ENCODE measurements around the gene PEX7. TPM values are rescaled to one million over a fixed set of nuclear protein-coding genes. Genes with fewer than 3 reads are reported as not detected.
"Not testable (repeated sequence)": the region's sequence is repeated elsewhere in the genome, so short reads cannot be mapped to it uniquely, and the experiment has no call there.

Gene PEX7
- total RNA-seq, 1 experiment from 2014 or later, result 9.7 TPM

DNA sequence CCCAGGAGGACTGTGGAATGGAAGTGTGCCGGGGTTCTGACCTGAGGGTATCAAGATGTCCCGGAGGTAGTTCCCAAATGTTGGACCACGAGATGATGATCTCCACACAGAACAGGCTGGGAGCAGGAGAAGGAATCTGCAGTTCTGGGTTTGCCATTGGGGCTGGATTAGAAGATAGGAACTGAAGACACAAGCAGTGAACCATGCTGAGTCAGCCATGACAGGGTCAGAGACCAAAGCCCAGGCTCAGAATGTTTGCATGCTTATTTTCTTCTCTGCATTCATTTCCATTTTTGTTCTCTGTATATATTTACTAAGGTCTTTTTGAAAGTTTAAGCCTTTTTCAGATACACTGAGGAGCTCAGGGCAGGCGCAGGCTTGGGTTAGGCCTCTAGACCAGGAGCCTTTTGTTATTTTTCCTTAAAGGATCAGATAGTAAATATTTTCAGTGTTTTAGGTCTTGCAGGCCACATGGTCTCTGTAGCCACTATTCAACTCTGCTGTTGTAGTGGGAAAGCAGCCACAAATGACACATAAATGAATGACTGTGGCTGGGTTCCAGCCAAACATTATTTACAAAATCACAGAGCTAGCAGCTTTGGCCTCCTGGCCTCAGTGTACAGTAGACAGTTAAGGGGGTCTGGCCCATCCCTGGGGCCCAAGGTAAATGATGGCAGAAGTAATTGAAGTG is 128.2 kb downstream of the PEX7 start:
- DNase-seq (ENCODE audit: low read depth), result no peak

DNA sequence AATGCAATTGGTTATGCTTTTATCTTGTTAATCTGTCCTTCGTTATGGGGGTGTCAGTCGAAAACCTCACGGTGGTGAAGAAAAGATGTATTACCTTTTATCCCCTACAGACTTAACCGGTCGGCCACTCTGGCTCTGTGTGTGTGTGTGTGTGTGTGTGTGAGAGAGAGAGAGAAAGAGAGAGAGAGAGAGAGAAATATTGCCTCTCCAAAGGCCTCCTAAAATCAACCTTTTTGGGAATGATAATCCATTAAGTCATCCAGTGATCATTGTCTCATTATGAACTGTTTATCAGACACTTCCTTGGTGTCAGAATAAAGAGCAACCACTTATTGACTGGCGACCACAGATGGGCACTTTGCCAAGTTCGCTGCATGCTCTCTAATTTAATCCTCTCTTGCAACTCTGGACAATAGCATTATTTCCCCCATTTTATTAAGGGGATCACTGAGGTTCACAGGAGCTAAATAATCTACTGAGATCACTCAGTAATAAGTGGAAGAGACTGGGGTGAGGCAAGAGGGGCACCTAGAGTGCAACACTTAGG is 130.4 kb downstream of the PEX7 start:
- no peak for DNase-seq (ENCODE audit: low read depth)

DNA sequence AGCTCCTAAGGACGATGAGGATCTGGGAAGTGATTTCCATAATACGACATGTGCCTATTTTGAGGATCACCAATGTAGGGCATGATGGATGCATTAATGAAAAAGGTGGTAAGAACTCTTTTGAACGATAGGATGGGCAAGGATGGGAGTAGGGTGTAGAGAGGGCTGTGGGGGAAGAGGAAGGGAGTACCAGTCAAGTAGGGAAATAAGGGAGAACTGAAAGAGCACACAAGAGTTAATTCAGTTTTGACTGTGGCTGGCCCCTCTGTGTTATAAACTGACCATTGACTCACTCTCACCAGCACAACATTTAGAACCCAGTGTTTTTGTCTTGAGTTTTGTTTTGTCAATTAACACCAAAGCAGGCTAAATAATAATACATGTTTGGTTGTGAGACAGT is 132.7 kb downstream of the PEX7 start:
- no peak for DNase-seq (ENCODE audit: low read depth)

DNA sequence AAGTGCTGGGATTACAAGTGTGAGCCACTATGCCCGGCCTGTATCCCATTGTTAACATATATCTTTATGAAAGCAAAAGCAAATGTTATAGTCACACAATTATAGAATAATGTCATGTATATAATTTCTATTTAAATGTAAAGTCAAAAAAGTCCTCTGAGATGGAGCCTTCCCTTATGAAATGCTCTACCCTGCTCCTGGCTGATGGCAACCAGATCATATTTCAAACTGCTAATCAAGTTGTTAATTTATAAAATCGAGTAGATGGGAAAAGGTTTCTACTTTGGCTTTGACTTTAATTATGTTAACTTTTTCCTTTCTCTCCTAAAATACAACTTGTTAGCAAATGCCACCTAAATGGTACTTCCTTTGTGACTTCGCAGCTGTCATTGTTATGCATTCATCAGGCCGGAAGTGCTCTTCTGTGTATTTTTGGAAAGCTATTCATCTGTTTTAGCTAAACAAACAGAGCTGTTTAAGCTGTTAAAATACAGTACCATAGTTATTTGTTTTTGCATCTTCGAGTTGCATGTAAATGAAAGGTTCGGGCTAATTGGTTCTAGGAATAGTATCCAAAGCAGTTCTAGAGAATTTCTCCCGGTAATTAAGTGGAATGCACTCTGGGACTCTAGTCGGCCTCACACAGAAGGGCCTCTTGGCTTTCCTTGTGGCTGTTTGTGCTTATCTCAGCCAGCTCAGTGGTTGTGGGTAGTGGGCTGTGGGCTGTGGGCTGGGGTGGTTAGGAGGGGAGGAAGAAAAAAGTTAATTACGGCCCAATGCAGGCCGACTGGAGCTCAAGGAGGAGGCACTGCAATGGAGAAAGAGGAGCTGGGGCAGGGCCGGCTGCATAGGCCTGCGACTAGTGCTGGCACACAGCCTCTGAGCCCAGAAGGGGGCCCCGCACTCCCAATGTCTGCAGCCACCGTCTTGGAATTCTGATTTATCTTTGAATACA is 134.5 kb downstream of the PEX7 start:
- DNase-seq (ENCODE audit: low read depth), result no peak

DNA sequence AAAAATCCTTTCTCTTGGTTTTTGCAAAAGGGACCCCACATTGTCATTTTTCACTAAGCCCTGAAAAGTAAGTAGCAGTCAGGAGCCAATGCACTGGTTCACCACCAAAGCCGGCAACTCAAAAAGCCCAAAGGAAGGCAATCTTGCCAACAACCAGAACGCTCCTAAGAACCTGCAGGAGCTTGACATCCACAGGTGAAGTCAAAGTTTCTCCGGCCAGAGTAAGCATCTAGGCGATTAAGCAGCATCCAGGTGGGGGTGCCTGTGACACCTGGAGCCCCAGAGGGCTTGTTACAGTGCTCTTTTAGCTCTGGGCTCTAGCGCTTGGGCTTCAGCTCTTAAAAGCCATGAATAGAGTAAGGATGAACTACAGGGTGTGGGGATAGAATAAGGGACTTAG is 135.8 kb downstream of the PEX7 start:
- DNase-seq (ENCODE audit: low read depth), result no peak

DNA sequence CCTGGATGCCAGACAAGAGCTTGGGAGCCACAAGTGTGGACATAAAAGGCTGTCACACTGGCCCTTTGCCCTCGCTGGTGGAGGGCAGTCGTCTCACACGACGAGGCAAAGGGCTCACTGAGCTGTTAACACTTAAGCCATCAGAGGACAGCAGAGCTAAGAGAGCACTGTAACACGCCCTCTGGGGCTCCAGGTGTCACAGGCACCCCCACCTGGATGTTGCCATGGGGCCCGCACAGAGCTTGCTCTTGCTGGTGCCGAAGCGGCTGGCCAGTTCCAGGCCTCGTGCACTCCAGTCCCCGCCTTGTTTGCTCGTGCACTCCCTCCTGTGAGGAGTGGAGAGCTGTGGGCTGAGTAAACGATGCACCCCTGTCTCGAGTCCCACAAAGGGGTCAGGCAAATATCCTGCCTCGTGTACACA is 137.1 kb downstream of the PEX7 start:
- no peak for DNase-seq (ENCODE audit: low read depth)

DNA sequence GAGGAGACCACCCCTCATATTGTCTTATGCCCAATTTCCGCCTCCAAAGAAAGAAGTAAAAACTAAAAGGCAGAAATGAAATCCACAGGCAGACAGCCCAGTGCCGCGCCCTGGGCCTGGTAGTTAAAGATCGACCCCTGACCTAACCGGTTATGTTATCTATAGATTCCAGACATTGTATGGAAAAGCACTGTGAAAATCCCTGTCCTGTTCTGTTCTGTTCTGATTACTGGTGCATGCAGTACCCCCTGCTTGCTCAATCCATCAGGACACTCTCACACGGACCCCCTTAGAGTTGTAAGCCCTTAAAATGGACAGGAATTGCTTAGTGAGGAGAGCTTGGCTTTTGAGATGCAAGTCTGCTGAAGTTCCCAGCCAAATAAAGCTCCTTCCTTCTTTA is 137.5 kb downstream of the PEX7 start:
- DNase-seq (ENCODE audit: low read depth), result not testable (repeated sequence)

DNA sequence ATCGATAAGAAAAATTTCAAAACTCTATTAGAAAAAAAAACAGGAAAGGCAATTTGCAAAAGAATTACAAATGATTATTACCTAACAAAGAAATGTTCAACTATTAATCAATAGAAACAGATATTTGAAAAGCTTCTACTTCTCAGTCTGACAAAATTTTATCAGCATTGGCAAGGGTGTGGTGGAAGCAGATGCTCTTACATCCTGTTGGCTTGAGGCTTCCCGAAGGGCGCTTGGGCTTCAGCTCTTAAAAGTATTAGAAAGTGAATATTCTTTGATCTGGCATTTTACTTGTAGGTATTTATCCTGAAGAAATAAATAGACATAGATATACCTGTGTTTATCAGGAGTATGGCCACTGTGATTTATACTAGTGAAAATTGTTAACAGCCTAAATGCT is 138.4 kb downstream of the PEX7 start:
- no peak for DNase-seq (ENCODE audit: low read depth)

DNA sequence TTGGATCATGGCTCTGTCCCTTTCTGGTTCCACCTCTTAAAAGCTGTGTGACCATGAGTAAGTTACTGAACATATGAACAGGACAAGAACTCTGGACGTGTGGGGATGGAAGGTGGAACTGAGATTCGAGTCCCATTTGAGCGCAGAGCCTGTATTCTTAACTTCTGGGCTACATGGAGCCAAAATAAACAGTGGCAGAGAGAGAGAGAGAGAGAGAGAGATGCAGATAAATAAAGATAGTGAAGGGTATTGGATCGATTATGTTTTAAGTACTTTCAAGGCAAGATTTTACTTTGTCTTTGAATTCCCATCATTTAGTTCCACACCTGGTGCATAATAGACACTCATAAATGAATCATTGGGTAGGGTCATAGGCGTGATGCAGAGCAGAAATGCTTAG is 139.5 kb downstream of the PEX7 start:
- no peak for DNase-seq (ENCODE audit: low read depth)

DNA sequence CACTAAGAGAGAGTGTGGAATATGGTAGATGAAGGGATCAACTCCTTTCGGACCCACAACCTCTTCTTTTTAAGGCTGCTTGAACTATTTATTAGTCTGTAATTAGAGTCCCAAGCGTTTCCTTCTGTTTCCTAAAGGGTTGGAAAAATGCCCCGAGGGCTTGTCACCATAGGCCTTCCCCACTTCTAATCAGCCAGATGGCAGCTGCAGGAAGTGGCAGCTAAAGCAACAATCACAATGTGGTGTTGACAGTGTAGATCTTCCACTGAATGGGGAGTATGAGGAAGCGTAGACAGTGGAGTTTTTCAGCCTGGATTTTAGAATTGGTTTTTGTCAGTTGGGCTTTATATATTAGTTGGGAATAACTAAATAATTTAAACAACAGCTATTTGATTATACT is 140.3 kb downstream of the PEX7 start:
- peak; percentile 34 for DNase-seq (ENCODE audit: low read depth)

DNA sequence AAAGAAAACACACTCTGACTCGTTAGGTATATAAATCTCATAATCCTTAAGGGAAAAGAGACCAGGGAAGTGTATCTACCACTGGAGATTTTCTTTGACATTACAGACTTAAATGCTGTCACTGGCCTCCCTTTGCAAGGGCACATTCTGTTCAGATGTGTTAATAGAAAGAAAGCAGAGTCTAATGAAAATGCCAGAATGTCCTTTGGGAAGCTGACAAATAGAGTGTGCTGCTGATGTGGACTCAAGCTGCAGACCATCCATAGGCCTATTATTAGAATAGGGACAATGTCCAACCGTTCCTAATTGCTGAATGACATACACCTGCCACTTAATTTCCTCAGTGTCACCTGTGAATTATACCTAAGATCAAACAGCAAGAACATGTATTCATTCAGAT is 140.9 kb downstream of the PEX7 start:
- no peak for DNase-seq (ENCODE audit: low read depth)

Other genes starting within 250 kb of the PEX7 start
- gene MAP3K5, start 30.1 kb upstream of the PEX7 start, total RNA-seq (2014; rRNA removed; shearing (Covaris generic)), result 6.2 and 6.3 TPM in 2 replicates
- gene SLC35D3, start 99.7 kb downstream of the PEX7 start, total RNA-seq (2014; rRNA removed; shearing (Covaris generic)), result not detected in 2 replicates
- gene IL20RA, start 222.4 kb downstream of the PEX7 start, total RNA-seq (2014; rRNA removed; shearing (Covaris generic)), result not detected in 2 replicates